Upper lobe of left lung (tissue), 6 donors: ENCODE data around the gene PPM1J. TPM values are rescaled to one million over a fixed set of nuclear protein-coding genes. Genes with fewer than 3 reads are reported as not detected.

Source experiments
- ATAC-seq, 2 donors: fragments of 200-7000 bp; cut with Tn5 transposase; one replicate each; pipeline ENCODE4 v1.9.1; 2022; ENCODE audit warnings: mild to moderate bottlenecking in 2 of 2, moderate library complexity in 2 of 2; ENCODE audit not compliant: low FRiP score in 2 of 2
- DNase-seq, 2 donors: peaks; one replicate each; pipeline ENCODE4 v3.0.0-alpha.2; 2019 to 2020
- H3K27ac ChIP-seq, 4 donors: fragments of 200-600 bp; sonication (generic); one replicate each; pipeline ENCODE4 v1.5.1; 2016 to 2019
- H3K27me3 ChIP-seq, 4 donors: fragments of 200-600 bp; sonication (generic); one replicate each; pipeline ENCODE4 v1.5.1; 2017 to 2019
- H3K36me3 ChIP-seq, 4 donors: fragments of 200-600 bp; sonication (generic); one replicate each; pipeline ENCODE4 v1.5.1; 2016 to 2019
- H3K4me1 ChIP-seq, 4 donors: fragments of 200-600 bp; sonication (generic); one replicate each; pipeline ENCODE4 v1.5.1; 2018 to 2019
- H3K4me3 ChIP-seq, 4 donors: fragments of 200-600 bp; sonication (generic); one replicate each; pipeline ENCODE4 v1.5.1; 2017 to 2019; ENCODE audit warnings: mild to moderate bottlenecking in 2 of 4, moderate library complexity in 1 of 4
- H3K9me3 ChIP-seq, 4 donors: fragments of 200-600 bp; sonication (generic); one replicate each; pipeline ENCODE4 v1.5.1; 2018 to 2019
- EP300 ChIP-seq, 4 donors: sonication (generic); formaldehyde crosslinking; IDR thresholded peaks; one replicate each; pipeline ENCODE4 v1.5.1; 2017; ENCODE audit warnings: antibody characterized with exemption in 4 of 4, control low read depth in 2 of 4
- POLR2A ChIP-seq, 4 donors: fragments of 450-650 bp; IDR thresholded peaks; one replicate each; pipeline ENCODE4 v1.5.1; 2016 to 2017; ENCODE audit warnings: antibody characterized with exemption in 4 of 4, mild to moderate bottlenecking in 2 of 4
- POLR2AphosphoS5 ChIP-seq, 2 donors: sonication (generic); formaldehyde crosslinking; IDR thresholded peaks; one replicate each; pipeline ENCODE4 v1.5.1; 2017; ENCODE audit warnings: antibody characterized with exemption in 2 of 2
- WGBS, 2 donors: methylation state at CpG; one replicate each; pipeline ENCODE4 v1.1.5; 2017 to 2018; 5-methylcytosine and 5-hydroxymethylcytosine counted together
- total RNA-seq, 6 donors: library from RNA; depleted of rRNA in 4 of 6; stranded (reverse); fragments of >200 nt in 4 of 6; gene quantifications; one replicate each; pipeline versions ENCODE4 v1.1.0 to v1.2.1, GENCODE V29; 2016 to 2021
- TF ChIP-seq, protein P1 (sequence below), 6 experiments: fragments of 450-650 bp in 4 of 6; fragments of 200-600 bp in 2 of 6; sonication (generic) in 2 of 6; IDR thresholded peaks; one replicate each; pipeline ENCODE4 v1.5.1; 2016 to 2019; ENCODE audit warnings: antibody characterized with exemption in 6 of 6
- donor health status: DM: no; HTN: no; CAD: no; lungs with moderate emphysema.
- donor health status: DM: no; HTN: yes; CAD: no; lungs with severe emphysema.

PPM1J gene
- total RNA-seq, 6 donors from 2014 or later: 0.55 to 0.91 (median 0.74) TPM; not detected in 1

DNA sequence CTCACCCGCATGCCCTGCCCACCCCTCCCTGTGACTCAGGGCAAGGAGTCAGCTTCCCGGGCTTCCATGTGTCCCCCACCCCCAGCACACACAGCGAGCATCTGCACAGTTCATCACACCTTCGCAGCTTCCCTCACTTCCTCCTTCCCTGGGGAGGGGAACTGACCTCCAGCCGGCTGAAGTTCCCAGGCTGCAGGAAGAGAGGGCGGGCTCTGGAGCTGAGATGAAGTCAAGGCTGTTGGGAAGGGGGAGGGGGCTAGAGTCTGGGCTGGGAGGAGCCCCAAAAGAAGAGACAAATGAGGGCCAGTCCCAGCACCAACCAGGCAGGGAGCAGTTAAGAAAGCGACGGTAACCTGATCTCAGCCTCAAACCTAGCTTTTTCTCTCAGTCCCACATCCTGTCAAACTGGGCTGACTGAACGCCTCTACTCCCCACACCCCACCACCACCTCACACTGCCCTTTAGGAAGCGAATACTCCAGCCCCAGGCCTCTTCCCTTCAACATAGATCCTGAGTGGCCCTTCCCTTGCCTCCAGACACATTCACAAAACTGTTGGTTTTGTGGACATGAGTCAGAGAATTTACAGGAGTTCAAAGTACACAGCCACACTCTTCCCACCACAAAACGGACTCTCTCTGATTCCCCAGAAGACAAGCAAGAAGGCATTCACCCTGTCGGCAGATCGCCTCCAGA, 10.1 kb downstream of the PPM1J start:
- peak overlapping the region; percentile 36 to 93 (median 92) for H3K4me3 ChIP-seq
- WGBS, 2 donors: 3 to 4% methylated on average over 10 to 13 of the region's 13 CpGs
- ATAC-seq (peak; percentile 71 to 85), DNase-seq (peak in 1 of 2 donors; percentile 94)
- H3K27me3 ChIP-seq: no peaks in the 10 kb centered on the region
- no peaks in the 10 kb centered on the region for H3K9me3 ChIP-seq
- TF ChIP-seq, protein P1, sequence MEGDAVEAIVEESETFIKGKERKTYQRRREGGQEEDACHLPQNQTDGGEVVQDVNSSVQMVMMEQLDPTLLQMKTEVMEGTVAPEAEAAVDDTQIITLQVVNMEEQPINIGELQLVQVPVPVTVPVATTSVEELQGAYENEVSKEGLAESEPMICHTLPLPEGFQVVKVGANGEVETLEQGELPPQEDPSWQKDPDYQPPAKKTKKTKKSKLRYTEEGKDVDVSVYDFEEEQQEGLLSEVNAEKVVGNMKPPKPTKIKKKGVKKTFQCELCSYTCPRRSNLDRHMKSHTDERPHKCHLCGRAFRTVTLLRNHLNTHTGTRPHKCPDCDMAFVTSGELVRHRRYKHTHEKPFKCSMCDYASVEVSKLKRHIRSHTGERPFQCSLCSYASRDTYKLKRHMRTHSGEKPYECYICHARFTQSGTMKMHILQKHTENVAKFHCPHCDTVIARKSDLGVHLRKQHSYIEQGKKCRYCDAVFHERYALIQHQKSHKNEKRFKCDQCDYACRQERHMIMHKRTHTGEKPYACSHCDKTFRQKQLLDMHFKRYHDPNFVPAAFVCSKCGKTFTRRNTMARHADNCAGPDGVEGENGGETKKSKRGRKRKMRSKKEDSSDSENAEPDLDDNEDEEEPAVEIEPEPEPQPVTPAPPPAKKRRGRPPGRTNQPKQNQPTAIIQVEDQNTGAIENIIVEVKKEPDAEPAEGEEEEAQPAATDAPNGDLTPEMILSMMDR (IDR thresholded peaks at IDR 0.05): no peak
- peak in 1 of 4 donors; percentile 66 for TF ChIP-seq EP300 (IDR thresholded peaks at IDR 0.05)
- TF ChIP-seq POLR2A (IDR thresholded peaks at IDR 0.05): peak in 2 of 4 donors; percentile 76 to 88
- peak; percentile 85 to 92 for TF ChIP-seq POLR2AphosphoS5 (IDR thresholded peaks at IDR 0.05)
- peak overlapping the region; percentile 91 to 99 (median 98) for H3K27ac ChIP-seq
- H3K36me3 ChIP-seq: peaks cover 0 to 30% (median 10%) of the 10 kb centered on the region in 4 donors
- peaks cover 47 to 65% (median 61%) of the 10 kb centered on the region in 4 donors for H3K4me1 ChIP-seq

DNA sequence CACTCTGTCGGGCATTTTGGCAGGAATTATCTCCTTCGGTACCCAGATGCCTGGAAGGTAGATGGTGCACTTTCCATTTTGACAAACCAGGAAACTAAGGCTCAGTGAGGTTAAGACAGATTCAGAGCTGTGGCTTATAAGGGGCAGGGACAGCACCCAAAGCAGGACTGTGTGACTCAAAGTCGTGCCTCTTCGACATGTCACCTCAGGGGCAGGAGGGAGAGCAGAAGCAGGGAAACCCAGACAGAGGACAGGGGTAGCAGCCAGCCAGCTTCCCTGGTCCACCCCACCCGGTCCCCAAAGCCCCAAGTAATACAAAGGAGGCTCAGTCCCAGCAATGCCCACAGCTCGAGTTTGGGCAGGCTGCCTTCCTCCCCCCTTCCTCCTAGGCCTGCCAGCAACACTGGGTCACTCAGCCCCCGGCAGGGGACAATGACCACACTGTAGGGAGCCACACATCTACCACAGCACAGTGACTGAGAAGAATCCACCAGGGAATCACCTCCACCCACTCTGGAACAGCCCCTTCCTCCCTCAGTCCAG, 10.7 kb downstream of the PPM1J start:
- Histone ChIP-seq H3K9me3 (no peaks in the 10 kb centered on the region), H3K36me3 (peaks cover 0 to 36% (median 10%) of the 10 kb centered on the region in 4 donors), H3K27me3 (no peaks in the 10 kb centered on the region), H3K4me1 (peaks cover 49 to 71% (median 67%) of the 10 kb centered on the region in 4 donors), H3K27ac (peak overlapping the region; percentile 91 to 99 (median 98)), H3K4me3 (peak overlapping the region; percentile 6 to 93 (median 92))
- ATAC-seq (no peak), DNase-seq (no peak)
- WGBS, 2 donors: 26 to 40% methylated on average over 3 to 7 of the region's 7 CpGs
- TF ChIP-seq, protein P1 (IDR thresholded peaks at IDR 0.05): no peak
- TF ChIP-seq EP300 (IDR thresholded peaks at IDR 0.05) (no peak), POLR2AphosphoS5 (IDR thresholded peaks at IDR 0.05) (no peak), POLR2A (IDR thresholded peaks at IDR 0.05) (no peak)

DNA sequence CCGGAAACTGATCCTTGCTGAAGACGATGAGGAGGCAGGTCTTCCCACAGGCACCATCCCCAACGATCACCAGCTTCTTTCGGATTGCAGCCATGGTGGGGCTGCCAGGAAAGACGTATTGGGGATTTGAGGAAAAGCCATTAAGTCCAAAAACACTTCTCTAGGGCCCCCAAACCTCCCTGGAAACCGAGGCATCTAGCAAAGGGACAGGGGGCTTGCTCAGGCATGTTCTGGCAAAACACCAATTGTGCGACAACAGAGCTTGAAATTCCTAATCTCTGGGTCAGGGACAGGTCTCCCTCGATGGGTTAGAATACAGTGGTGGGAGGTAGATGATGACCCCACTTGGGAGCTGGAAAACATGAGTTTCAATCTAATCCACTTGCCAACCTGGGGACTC, 11.4 kb downstream of the PPM1J start:
- DNase-seq: no peak
- ATAC-seq: no peak
- H3K36me3 ChIP-seq: peaks cover 0 to 43% (median 11%) of the 10 kb centered on the region in 4 donors
- TF ChIP-seq, protein P1 (IDR thresholded peaks at IDR 0.05): no peak
- TF ChIP-seq POLR2AphosphoS5 (IDR thresholded peaks at IDR 0.05) (no peak), POLR2A (IDR thresholded peaks at IDR 0.05) (no peak), EP300 (IDR thresholded peaks at IDR 0.05) (no peak)
- 80 to 83% methylated on average over 8 of the region's 8 CpGs for WGBS, 2 donors
- H3K4me1 ChIP-seq: peaks cover 57 to 78% (median 75%) of the 10 kb centered on the region in 4 donors
- H3K27me3 ChIP-seq: no peaks in the 10 kb centered on the region
- H3K9me3 ChIP-seq: no peaks in the 10 kb centered on the region
- H3K4me3 ChIP-seq: no peak overlapping the region
- peak overlapping the region; percentile 91 to 99 (median 98) for H3K27ac ChIP-seq

DNA sequence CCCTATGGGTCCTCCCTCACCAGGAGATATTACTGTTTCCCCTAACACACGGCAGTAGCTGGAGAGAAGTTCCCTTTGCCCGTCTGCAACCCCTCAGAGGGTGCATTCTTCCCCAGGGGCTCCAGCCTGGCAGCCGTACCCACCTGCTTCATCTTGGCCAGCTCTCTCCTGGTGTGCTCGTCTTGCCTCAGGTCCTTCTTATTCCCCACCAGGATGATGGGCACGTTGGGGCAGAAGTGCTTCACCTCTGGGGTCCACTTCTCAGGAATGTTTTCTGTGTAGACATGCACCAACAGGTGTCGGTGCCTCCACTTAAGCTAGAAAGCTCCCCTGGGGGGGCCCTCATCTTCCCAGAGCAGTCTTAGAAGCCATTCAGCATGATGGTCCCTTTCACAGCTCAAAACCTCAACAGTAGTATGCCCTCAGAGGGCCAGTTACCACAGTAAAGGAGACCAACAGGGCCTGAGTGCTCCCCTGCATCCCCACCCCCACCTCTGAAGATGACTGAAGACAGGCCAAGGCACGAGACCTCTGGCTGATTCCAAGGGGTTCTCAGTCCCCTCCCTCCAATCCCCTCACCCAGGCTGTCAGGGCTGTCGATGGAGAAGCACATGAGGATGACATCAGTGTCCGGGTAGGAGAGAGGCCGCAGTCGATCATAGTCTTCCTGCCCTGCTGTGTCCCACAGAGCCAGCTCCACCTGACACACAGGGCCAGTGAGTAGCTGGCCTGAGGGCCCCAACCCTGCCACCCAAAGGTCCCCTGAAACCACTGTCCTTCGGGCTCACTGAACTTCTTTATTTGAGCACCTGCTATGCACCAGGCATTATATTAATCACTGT, 12.5 kb downstream of the PPM1J start:
- Histone ChIP-seq H3K27ac (peak overlapping the region; percentile 91 to 99 (median 98)), H3K36me3 (peaks cover 0 to 54% (median 15%) of the 10 kb centered on the region in 4 donors), H3K27me3 (no peaks in the 10 kb centered on the region), H3K4me1 (peaks cover 64 to 82% (median 74%) of the 10 kb centered on the region in 4 donors), H3K9me3 (no peaks in the 10 kb centered on the region), H3K4me3 (no peak overlapping the region)
- DNase-seq: no peak
- TF ChIP-seq POLR2AphosphoS5 (IDR thresholded peaks at IDR 0.05): no peak
- no peak for TF ChIP-seq EP300 (IDR thresholded peaks at IDR 0.05)
- TF ChIP-seq, protein P1 (IDR thresholded peaks at IDR 0.05): no peak
- no peak for TF ChIP-seq POLR2A (IDR thresholded peaks at IDR 0.05)
- 73 to 74% methylated on average over 10 to 12 of the region's 12 CpGs for WGBS, 2 donors
- ATAC-seq: no peak
